ENCODE data around the gene GALE. TPM values are rescaled to one million over a fixed set of nuclear protein-coding genes. Genes with fewer than 3 reads are reported as not detected.
"Not testable (repeated sequence)": the region's sequence is repeated elsewhere in the genome, so short reads cannot be mapped to it uniquely, and the experiment has no call there.

Gene GALE
- total and polyA plus RNA-seq, 7 experiments from 2014 or later: 8.1 to 21.4 (median 12.1) TPM

- intact Hi-C loops (cut with micrococcal nuclease): no loop called here
- POLR2A ChIA-PET: interaction anchor here (1.4 to 7.3 kb wide), 2 partner anchors 13 to 19 kb away, joined by 5 to 53 read pairs; partner anchors contain the start of gene PITHD1
- no peaks in the 10 kb centered on the region for H3K27me3 Mint-ChIP-seq
These were observed 3.9 kb downstream of the GALE start for GRCh38 chr1:23796466-23797271.

GRCh38 chr1:23795676-23796465 lies 4.7 kb downstream of the GALE start:
- peaks cover 0 to 8% (median 0%) of the 10 kb centered on the region in 5 donors for H3K36me3 Mint-ChIP-seq
- H3K4me3 Mint-ChIP-seq: no peak overlapping the region
- Histone ChIP-seq H3K9me3 (ENCODE audit: control insufficient read depth in 2 of 3, low read length in 3 of 3) (no peaks in the 10 kb centered on the region), H3K27ac (ENCODE audit: low read depth, low read length) (no peak overlapping the region), H3K27me3 (ENCODE audit: control insufficient read depth in 2 of 2, insufficient read depth in 2 of 2, low read length in 2 of 2) (no peaks in the 10 kb centered on the region), H3K4me1 (ENCODE audit: control insufficient read depth in 2 of 2, insufficient read depth in 2 of 2, low read length in 2 of 2) (peaks cover 9 to 12% of the 10 kb centered on the region in 2 donors), H3K4me3 (ENCODE audit: low read length) (no peak overlapping the region), H3K36me3 (ENCODE audit: control insufficient read depth in 2 of 3, insufficient read depth in 3 of 3, low read length in 3 of 3) (peaks cover 0 to 43% (median 0%) of the 10 kb centered on the region in 3 experiments)
- ChIA-PET POLR2A (interaction anchor here (0.8 to 7.3 kb wide), 2 partner anchors 11 to 18 kb away, joined by 3 to 53 read pairs; partner anchors contain the start of gene PITHD1), CTCF (no interaction called here)
- ATAC-seq: no peak
- no peaks in the 10 kb centered on the region for H3K27me3 Mint-ChIP-seq
- peaks cover 15 to 31% (median 20%) of the 10 kb centered on the region in 7 donors for H3K4me1 Mint-ChIP-seq
- H3K9me3 Mint-ChIP-seq: no peaks in the 10 kb centered on the region
- no peak for DNase-seq
- intact Hi-C loops (cut with micrococcal nuclease): no loop called here
- peak overlapping the region in 2 of 9 donors; percentile 24 to 67 for H3K27ac Mint-ChIP-seq

More at GRCh38 chr1:23796466-23797271, 3.9 kb downstream of the GALE start:
- Mint-ChIP-seq H3K4me3 (no peak overlapping the region), H3K4me1 (peaks cover 10 to 29% (median 18%) of the 10 kb centered on the region in 7 donors), H3K9me3 (no peaks in the 10 kb centered on the region), H3K27ac (peak overlapping the region in 3 of 9 donors; percentile 43 to 72 (median 59)), H3K36me3 (peaks cover 0 to 4% (median 0%) of the 10 kb centered on the region in 5 donors)
- DNase-seq: no peak
- no peak for ATAC-seq
- CTCF ChIA-PET: no interaction called here
- Histone ChIP-seq H3K27me3 (ENCODE audit: control insufficient read depth in 2 of 2, insufficient read depth in 2 of 2, low read length in 2 of 2) (no peaks in the 10 kb centered on the region), H3K4me1 (ENCODE audit: control insufficient read depth in 2 of 2, insufficient read depth in 2 of 2, low read length in 2 of 2) (peaks cover 14 to 15% of the 10 kb centered on the region in 2 donors), H3K4me3 (ENCODE audit: low read length) (no peak overlapping the region), H3K27ac (ENCODE audit: low read depth, low read length) (no peak overlapping the region), H3K36me3 (ENCODE audit: control insufficient read depth in 2 of 3, insufficient read depth in 3 of 3, low read length in 3 of 3) (peaks cover 0 to 45% (median 0%) of the 10 kb centered on the region in 3 experiments), H3K9me3 (ENCODE audit: control insufficient read depth in 2 of 3, low read length in 3 of 3) (no peaks in the 10 kb centered on the region)

DNA sequence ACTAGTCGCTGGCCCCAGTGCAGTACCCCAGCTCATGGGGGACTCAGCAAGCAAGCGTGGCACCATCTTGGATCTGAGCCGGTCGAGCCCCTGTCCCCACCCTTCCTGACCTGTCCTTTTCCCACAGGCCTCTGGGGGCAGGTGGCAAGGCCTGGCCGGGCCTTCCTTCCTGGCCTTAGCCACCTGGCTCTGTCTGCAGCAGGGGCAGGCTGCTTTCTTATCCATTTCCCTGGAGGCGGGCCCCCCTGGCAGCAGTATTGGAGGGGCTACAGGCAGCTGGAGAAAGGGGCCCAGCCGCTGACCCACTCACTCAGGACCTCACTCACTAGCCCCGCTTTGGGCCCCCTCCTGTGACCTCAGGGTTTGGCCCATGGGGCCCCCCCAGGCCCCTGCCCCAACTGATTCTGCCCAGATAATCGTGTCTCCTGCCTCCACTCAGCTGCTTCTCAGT lies 5.8 kb downstream of the GALE start:
- H3K27me3 Mint-ChIP-seq: not testable (repeated sequence)

GRCh38 chr1:23793861-23794731 lies 6.5 kb downstream of the GALE start:
- intact Hi-C loops (cut with micrococcal nuclease): loop anchor here in 1 of 2 donors (5.0 kb wide), 1 partner anchor 73 kb away; the partner anchor contains the start of gene FUCA1
- H3K4me1 Mint-ChIP-seq: peaks cover 9 to 30% (median 23%) of the 10 kb centered on the region in 7 donors
- no peak for DNase-seq
- H3K4me3 ChIP-seq (ENCODE audit: low read length): no peak overlapping the region
- H3K9me3 Mint-ChIP-seq: no peaks in the 10 kb centered on the region
- H3K36me3 ChIP-seq (ENCODE audit: control insufficient read depth in 2 of 3, insufficient read depth in 3 of 3, low read length in 3 of 3): peaks cover 0 to 39% (median 0%) of the 10 kb centered on the region in 3 experiments
- no peaks in the 10 kb centered on the region for H3K27me3 ChIP-seq (ENCODE audit: control insufficient read depth in 2 of 2, insufficient read depth in 2 of 2, low read length in 2 of 2)
- CTCF ChIA-PET: no interaction called here
- no peaks in the 10 kb centered on the region for H3K9me3 ChIP-seq (ENCODE audit: control insufficient read depth in 2 of 3, low read length in 3 of 3)
- no peak overlapping the region for H3K4me3 Mint-ChIP-seq
- peaks cover 7 to 18% of the 10 kb centered on the region in 2 donors for H3K4me1 ChIP-seq (ENCODE audit: control insufficient read depth in 2 of 2, insufficient read depth in 2 of 2, low read length in 2 of 2)
- no peaks in the 10 kb centered on the region for H3K27me3 Mint-ChIP-seq
- peaks cover 0 to 8% (median 0%) of the 10 kb centered on the region in 5 donors for H3K36me3 Mint-ChIP-seq
- peak overlapping the region in 2 of 9 donors; percentile 13 to 59 for H3K27ac Mint-ChIP-seq
- POLR2A ChIA-PET: no interaction called here
- no peak for ATAC-seq
- peak overlapping the region; percentile 52 for H3K27ac ChIP-seq (ENCODE audit: low read depth, low read length)

More for the DNA sequence above, 5.8 kb downstream of the GALE start:
- Histone ChIP-seq H3K36me3 (ENCODE audit: control insufficient read depth in 2 of 3, insufficient read depth in 3 of 3, low read length in 3 of 3) (peaks cover 0 to 39% (median 0%) of the 10 kb centered on the region in 3 experiments), H3K4me1 (ENCODE audit: control insufficient read depth in 2 of 2, insufficient read depth in 2 of 2, low read length in 2 of 2) (peaks cover 13 to 18% of the 10 kb centered on the region in 2 donors)
- H3K4me3 ChIP-seq (ENCODE audit: low read length); H3K36me3 Mint-ChIP-seq; H3K27ac ChIP-seq (ENCODE audit: low read depth, low read length); DNase-seq; CTCF ChIA-PET; H3K27me3 ChIP-seq (ENCODE audit: control insufficient read depth in 2 of 2, insufficient read depth in 2 of 2, low read length in 2 of 2); H3K9me3 ChIP-seq (ENCODE audit: control insufficient read depth in 2 of 3, low read length in 3 of 3); H3K9me3 Mint-ChIP-seq; H3K4me3 Mint-ChIP-seq; ATAC-seq; POLR2A ChIA-PET: not testable (repeated sequence)
- intact Hi-C loops (cut with micrococcal nuclease): loop anchor here in 1 of 2 donors (5.0 kb wide), 1 partner anchor 73 kb away; the partner anchor contains the start of gene FUCA1
- H3K4me1 Mint-ChIP-seq: peaks cover 12 to 37% (median 25%) of the 10 kb centered on the region in 7 donors
- peak overlapping the region in 1 of 9 donors; percentile 13 for H3K27ac Mint-ChIP-seq

- H3K27ac Mint-ChIP-seq: peak overlapping the region in 5 of 9 donors; percentile 15 to 59 (median 36)
- Histone ChIP-seq H3K36me3 (ENCODE audit: control insufficient read depth in 2 of 3, insufficient read depth in 3 of 3, low read length in 3 of 3) (peaks cover 0 to 39% (median 0%) of the 10 kb centered on the region in 3 experiments), H3K9me3 (ENCODE audit: control insufficient read depth in 2 of 3, low read length in 3 of 3) (no peaks in the 10 kb centered on the region), H3K4me1 (ENCODE audit: control insufficient read depth in 2 of 2, insufficient read depth in 2 of 2, low read length in 2 of 2) (peaks cover 6 to 18% of the 10 kb centered on the region in 2 donors), H3K27ac (ENCODE audit: low read depth, low read length) (peak overlapping the region; percentile 52), H3K4me3 (ENCODE audit: low read length) (no peak overlapping the region), H3K27me3 (ENCODE audit: control insufficient read depth in 2 of 2, insufficient read depth in 2 of 2, low read length in 2 of 2) (no peaks in the 10 kb centered on the region)
- POLR2A ChIA-PET: interaction anchor here (2.8 to 6.0 kb wide), 2 partner anchors 8 to 15 kb away, joined by 36 to 68 read pairs; partner anchors contain the start of genes GALE and PITHD1
- peak overlapping the region in 6 of 10 donors; percentile 3 to 98 (median 38) for H3K4me3 Mint-ChIP-seq
- DNase-seq (peak in 3 of 9 donors; percentile 26 to 35 (median 29)), ATAC-seq (peak; percentile 39)
- H3K4me1 Mint-ChIP-seq: peaks cover 9 to 28% (median 23%) of the 10 kb centered on the region in 7 donors
- H3K36me3 Mint-ChIP-seq: peaks cover 0 to 10% (median under 1%) of the 10 kb centered on the region in 5 donors
- intact Hi-C loops (cut with micrococcal nuclease): loop anchor here in 1 of 2 donors (5.0 kb wide), 1 partner anchor 74 kb away; the partner anchor contains the start of gene FUCA1
- no peaks in the 10 kb centered on the region for H3K9me3 Mint-ChIP-seq
- H3K27me3 Mint-ChIP-seq: no peaks in the 10 kb centered on the region
- CTCF ChIA-PET: no interaction called here
These were observed 7.4 kb downstream of the GALE start for GRCh38 chr1:23793018-23793781.

All from naive thymus-derived CD4-positive, alpha-beta T cell (primary cell).